Stimulated activated CD8-positive, alpha-beta memory T cell treated with anti-CD3 and anti-CD28 coated beads, Interleukin-12 subunit alpha, Interleukin-12 subunit beta, amount 100 ng/mL, for 1 hour (primary cell): ENCODE data around the gene GPR146.
"Not testable (repeated sequence)": the region's sequence is repeated elsewhere in the genome, so short reads cannot be mapped to it uniquely, and the experiment has no call there.

ENCODE experiments used
- DNase-seq: peaks from one replicate; pipeline ENCODE4 v3.0.0-alpha.2; 2020; ENCODE audit warnings: low read depth

GPR146 gene

GRCh38 chr7:1025743-1026581 is 18.4 kb upstream of the GPR146 start:
- no peak for DNase-seq

- no peak for DNase-seq
Measured at GRCh38 chr7:1026721-1027161, 17.6 kb upstream of the GPR146 start.

- DNase-seq: no peak
Measured at GRCh38 chr7:1027242-1028043, 16.9 kb upstream of the GPR146 start.

- DNase-seq: peak; percentile 52
Measured at GRCh38 chr7:1028044-1028770, 16.1 kb upstream of the GPR146 start.

- no peak for DNase-seq
Measured at GRCh38 chr7:1028775-1029636, 15.3 kb upstream of the GPR146 start.

- DNase-seq: no peak
Measured at GRCh38 chr7:1029637-1030443, 14.5 kb upstream of the GPR146 start.

GRCh38 chr7:1030444-1031070 is 13.8 kb upstream of the GPR146 start:
- DNase-seq: no peak

- DNase-seq: no peak
Measured at GRCh38 chr7:1031716-1032455, 12.5 kb upstream of the GPR146 start.

GRCh38 chr7:1032536-1033181 is 11.7 kb upstream of the GPR146 start:
- DNase-seq: no peak

- DNase-seq: no peak
Measured at GRCh38 chr7:1033546-1034145, 10.7 kb upstream of the GPR146 start.

GRCh38 chr7:1034769-1035168 is 9.6 kb upstream of the GPR146 start:
- not testable (repeated sequence) for DNase-seq

- DNase-seq: not testable (repeated sequence)
Measured at GRCh38 chr7:1036164-1036928, 8.0 kb upstream of the GPR146 start.

- DNase-seq: not testable (repeated sequence)
Measured at GRCh38 chr7:1040233-1040632, 4.1 kb upstream of the GPR146 start.

GRCh38 chr7:1040790-1041189 is 3.6 kb upstream of the GPR146 start:
- DNase-seq: no peak

- DNase-seq: no peak
Measured at GRCh38 chr7:1041551-1042491, 2.5 kb upstream of the GPR146 start.

GRCh38 chr7:1042492-1042833 is 1.9 kb upstream of the GPR146 start:
- no peak for DNase-seq
